Type B pancreatic cell (in vitro differentiated cells): ENCODE data around the gene ZNF574. TPM values are rescaled to one million over a fixed set of nuclear protein-coding genes. Genes with fewer than 3 reads are reported as not detected.

Experiments used
- DNase-seq: peaks from one replicate; pipeline ENCODE4 v3.0.0; 2021; ENCODE audit warnings: mixed read lengths; ENCODE audit not compliant: unreplicated experiment; ENCODE audit errors: extremely low spot score
- H3K27ac Mint-ChIP-seq: 2 replicates; pipeline ENCODE4 v1.8.0; 2021; ENCODE audit warnings: mild to moderate bottlenecking, mixed read lengths
- H3K27me3 Mint-ChIP-seq: 2 replicates; pipeline ENCODE4 v1.8.0; 2021; ENCODE audit warnings: mixed read lengths
- H3K36me3 Mint-ChIP-seq: 2 replicates; pipeline ENCODE4 v1.8.0; 2021; ENCODE audit warnings: mixed read lengths
- H3K4me1 Mint-ChIP-seq: one replicate; pipeline ENCODE4 v1.8.0; 2021; ENCODE audit warnings: mixed read lengths; ENCODE audit not compliant: unreplicated experiment
- H3K4me3 Mint-ChIP-seq: 2 replicates; pipeline ENCODE4 v1.8.0; 2021; ENCODE audit warnings: mild to moderate bottlenecking, mixed read lengths
- H3K9me3 Mint-ChIP-seq: 2 replicates; pipeline ENCODE4 v1.8.0; 2021; ENCODE audit warnings: mixed read lengths
- total RNA-seq: library from RNA; stranded (reverse); gene quantifications from 2 replicates; pipeline ENCODE4 v1.2.1, GENCODE V29; 2021; ENCODE audit warnings: low replicate concordance
- TF ChIP-seq, protein P1 (sequence below): fragments of 200-600 bp; sonication (generic); conservative IDR thresholded peaks from 2 replicates; pipeline ENCODE4 v1.5.0; 2021; ENCODE audit warnings: antibody characterized with exemption, mild to moderate bottlenecking

Gene ZNF574
- total RNA-seq, 1 donor from 2014 or later = 20.1 TPM

DNA sequence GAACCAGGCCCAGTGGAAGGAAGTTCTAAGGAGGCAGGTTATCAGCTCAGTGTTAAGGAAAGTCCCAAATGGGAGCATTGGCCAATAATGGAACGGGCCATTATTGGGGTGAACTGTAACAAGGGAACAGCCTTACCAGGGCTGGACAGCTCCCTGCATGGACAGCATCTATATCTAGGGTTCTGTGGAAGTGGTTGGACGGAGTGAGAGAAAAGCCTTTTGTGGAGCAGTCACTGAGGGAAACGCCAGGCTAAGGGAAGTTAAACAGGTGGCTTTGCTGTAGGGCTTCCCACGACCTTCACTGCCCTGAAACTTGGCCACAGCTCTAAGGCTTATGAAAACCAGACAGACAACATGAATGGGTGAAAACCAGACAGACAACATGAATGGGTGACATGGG, 39.3 kb downstream of the ZNF574 start:
- Mint-ChIP-seq H3K4me1 (peaks cover 5% of the 10 kb centered on the region), H3K36me3 (no peaks in the 10 kb centered on the region), H3K27ac (no peak overlapping the region), H3K27me3 (peaks cover 32% of the 10 kb centered on the region), H3K9me3 (no peaks in the 10 kb centered on the region), H3K4me3 (no peak overlapping the region)
- no peak for DNase-seq
- TF ChIP-seq, protein P1, sequence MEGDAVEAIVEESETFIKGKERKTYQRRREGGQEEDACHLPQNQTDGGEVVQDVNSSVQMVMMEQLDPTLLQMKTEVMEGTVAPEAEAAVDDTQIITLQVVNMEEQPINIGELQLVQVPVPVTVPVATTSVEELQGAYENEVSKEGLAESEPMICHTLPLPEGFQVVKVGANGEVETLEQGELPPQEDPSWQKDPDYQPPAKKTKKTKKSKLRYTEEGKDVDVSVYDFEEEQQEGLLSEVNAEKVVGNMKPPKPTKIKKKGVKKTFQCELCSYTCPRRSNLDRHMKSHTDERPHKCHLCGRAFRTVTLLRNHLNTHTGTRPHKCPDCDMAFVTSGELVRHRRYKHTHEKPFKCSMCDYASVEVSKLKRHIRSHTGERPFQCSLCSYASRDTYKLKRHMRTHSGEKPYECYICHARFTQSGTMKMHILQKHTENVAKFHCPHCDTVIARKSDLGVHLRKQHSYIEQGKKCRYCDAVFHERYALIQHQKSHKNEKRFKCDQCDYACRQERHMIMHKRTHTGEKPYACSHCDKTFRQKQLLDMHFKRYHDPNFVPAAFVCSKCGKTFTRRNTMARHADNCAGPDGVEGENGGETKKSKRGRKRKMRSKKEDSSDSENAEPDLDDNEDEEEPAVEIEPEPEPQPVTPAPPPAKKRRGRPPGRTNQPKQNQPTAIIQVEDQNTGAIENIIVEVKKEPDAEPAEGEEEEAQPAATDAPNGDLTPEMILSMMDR = no peak

GRCh38 chr19:42115705-42116104, 39.7 kb downstream of the ZNF574 start:
- peaks cover 5% of the 10 kb centered on the region for H3K4me1 Mint-ChIP-seq
- no peak overlapping the region for H3K27ac Mint-ChIP-seq
- no peak overlapping the region for H3K4me3 Mint-ChIP-seq

DNA sequence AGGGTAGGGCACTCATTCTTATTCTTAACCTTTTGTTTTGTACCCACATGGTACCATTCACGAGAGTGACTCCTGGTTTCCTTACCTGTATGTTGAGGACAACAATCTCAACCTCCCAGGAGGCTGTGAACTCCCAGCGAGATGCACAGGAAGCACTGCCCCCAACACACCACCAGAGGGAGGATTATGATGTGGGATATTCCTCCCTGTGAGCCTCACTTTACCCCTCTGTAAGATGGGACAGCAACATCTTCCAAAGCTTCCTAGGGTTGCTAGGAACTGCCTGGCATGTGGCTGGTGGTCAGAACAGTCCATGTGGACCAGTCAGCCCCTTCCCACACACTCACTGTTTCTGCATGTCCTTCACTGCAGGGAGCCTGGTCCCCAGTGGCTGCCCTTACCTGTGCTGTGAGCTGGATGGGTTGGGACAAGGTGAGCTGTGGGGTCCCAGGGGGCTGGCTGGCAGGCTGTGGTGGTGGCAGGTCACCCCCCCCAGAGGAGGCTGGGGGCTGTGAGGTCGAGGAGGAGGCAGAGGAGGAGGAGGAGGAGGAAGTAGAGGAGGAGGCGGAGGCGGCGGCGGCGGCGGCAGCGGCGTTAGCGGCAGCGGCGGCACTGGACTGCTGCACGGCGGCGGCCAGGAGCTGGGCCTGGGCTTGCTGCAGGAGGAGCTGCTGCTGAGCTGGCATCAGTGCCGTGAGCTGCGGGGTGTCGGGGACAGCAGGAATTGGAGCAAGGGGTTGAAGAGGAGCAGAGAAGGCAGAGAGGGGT, 40.5 kb downstream of the ZNF574 start:
- TF ChIP-seq, protein P1 = peak; percentile 35
- Mint-ChIP-seq H3K4me3 (no peak overlapping the region), H3K9me3 (no peaks in the 10 kb centered on the region), H3K27me3 (peaks cover 31% of the 10 kb centered on the region), H3K36me3 (no peaks in the 10 kb centered on the region), H3K27ac (no peak overlapping the region), H3K4me1 (peaks cover 5% of the 10 kb centered on the region)
- no peak for DNase-seq

More at GRCh38 chr19:42115705-42116104, 39.7 kb downstream of the ZNF574 start:
- TF ChIP-seq, protein P1 = no peak
- Mint-ChIP-seq H3K9me3 (no peaks in the 10 kb centered on the region), H3K36me3 (no peaks in the 10 kb centered on the region), H3K27me3 (peaks cover 33% of the 10 kb centered on the region)
- DNase-seq = no peak

DNA sequence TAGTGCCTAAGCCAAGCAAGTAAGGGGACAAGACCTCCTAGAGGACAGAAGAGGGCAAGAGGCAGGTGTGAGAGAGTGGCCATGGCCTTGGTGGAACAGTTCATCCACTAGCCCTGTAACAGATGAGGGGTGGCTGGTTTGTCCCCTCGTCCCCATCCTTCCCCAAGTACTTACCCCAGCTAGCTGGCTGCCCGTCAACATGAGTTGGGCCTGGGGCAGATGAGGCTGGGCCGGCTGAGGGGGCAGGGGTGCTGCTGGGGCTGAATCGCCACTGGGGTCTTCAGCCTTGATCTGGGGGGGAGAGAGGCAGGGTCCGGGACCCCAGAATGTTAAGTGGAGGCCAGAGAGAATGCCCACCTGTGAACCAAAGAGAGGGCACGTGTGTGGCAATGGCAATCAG, 41.1 kb downstream of the ZNF574 start:
- Mint-ChIP-seq H3K36me3 (no peaks in the 10 kb centered on the region), H3K9me3 (no peaks in the 10 kb centered on the region), H3K4me3 (no peak overlapping the region), H3K27me3 (peaks cover 30% of the 10 kb centered on the region), H3K27ac (no peak overlapping the region), H3K4me1 (peaks cover 5% of the 10 kb centered on the region)
- DNase-seq = no peak
- TF ChIP-seq, protein P1 = no peak

GRCh38 chr19:42120276-42120980, 44.5 kb downstream of the ZNF574 start:
- H3K27ac Mint-ChIP-seq = no peak overlapping the region
- H3K27me3 Mint-ChIP-seq = peaks cover 31% of the 10 kb centered on the region
- TF ChIP-seq, protein P1 = no peak
- H3K9me3 Mint-ChIP-seq = no peaks in the 10 kb centered on the region
- H3K4me1 Mint-ChIP-seq = no peaks in the 10 kb centered on the region
- no peak for DNase-seq
- no peak overlapping the region for H3K4me3 Mint-ChIP-seq
- no peaks in the 10 kb centered on the region for H3K36me3 Mint-ChIP-seq
